Activated T-cell treated with anti-CD3 and anti-CD28 coated beads, Interleukin-2, amount 50 U/mL, for 72 hours (primary cell): Measurements from ENCODE around the gene OXT. TPM values are rescaled to one million over a fixed set of nuclear protein-coding genes. Genes with fewer than 3 reads are reported as not detected.
"Not testable (repeated sequence)": the region's sequence is repeated elsewhere in the genome, so short reads cannot be mapped to it uniquely, and the experiment has no call there.

Experiments
- ATAC-seq, 2 donors: fragments of 150-1000 bp; cut with Tn5 transposase; replicated peaks in 1 of 2; 2 replicates each; pipeline ENCODE4 v1.10.0; 2021; ENCODE audit warnings: moderate library complexity in 2 of 2, mild to moderate bottlenecking in 1 of 2
- DNase-seq, 2 donors: peaks; one replicate each; pipeline ENCODE4 v3.0.0; 2021 to 2022; ENCODE audit warnings: mixed read lengths in 1 of 2
- H3K27ac Mint-ChIP-seq: one replicate; pipeline ENCODE4 v1.8.0; 2022; ENCODE audit warnings: mild to moderate bottlenecking, moderate library complexity, mixed read lengths
- H3K27me3 Mint-ChIP-seq: one replicate; pipeline ENCODE4 v1.8.0; 2022; ENCODE audit warnings: low read depth, mixed read lengths
- H3K36me3 Mint-ChIP-seq, 2 donors: one replicate each; pipeline ENCODE4 v1.8.0; 2022; ENCODE audit warnings: mixed read lengths in 2 of 2, mild to moderate bottlenecking in 1 of 2; ENCODE audit not compliant: insufficient read depth in 2 of 2
- H3K4me1 Mint-ChIP-seq: one replicate; pipeline ENCODE4 v1.8.0; 2022; ENCODE audit warnings: low read depth, mixed read lengths
- H3K4me3 Mint-ChIP-seq, 2 donors: one replicate each; pipeline ENCODE4 v1.8.0; 2022; ENCODE audit warnings: mild to moderate bottlenecking in 2 of 2, mixed read lengths in 2 of 2, moderate library complexity in 2 of 2
- H3K9me3 Mint-ChIP-seq, 2 donors: one replicate each; pipeline ENCODE4 v1.8.0; 2022; ENCODE audit warnings: mixed read lengths in 2 of 2
- total RNA-seq, 2 donors: library from RNA; stranded (reverse); gene quantifications; one replicate each; pipeline ENCODE4 v1.2.3, GENCODE V29; 2022

Gene OXT
- 1 to 10 TPM; 1.2 to 1.8 TPM for total RNA-seq

DNA sequence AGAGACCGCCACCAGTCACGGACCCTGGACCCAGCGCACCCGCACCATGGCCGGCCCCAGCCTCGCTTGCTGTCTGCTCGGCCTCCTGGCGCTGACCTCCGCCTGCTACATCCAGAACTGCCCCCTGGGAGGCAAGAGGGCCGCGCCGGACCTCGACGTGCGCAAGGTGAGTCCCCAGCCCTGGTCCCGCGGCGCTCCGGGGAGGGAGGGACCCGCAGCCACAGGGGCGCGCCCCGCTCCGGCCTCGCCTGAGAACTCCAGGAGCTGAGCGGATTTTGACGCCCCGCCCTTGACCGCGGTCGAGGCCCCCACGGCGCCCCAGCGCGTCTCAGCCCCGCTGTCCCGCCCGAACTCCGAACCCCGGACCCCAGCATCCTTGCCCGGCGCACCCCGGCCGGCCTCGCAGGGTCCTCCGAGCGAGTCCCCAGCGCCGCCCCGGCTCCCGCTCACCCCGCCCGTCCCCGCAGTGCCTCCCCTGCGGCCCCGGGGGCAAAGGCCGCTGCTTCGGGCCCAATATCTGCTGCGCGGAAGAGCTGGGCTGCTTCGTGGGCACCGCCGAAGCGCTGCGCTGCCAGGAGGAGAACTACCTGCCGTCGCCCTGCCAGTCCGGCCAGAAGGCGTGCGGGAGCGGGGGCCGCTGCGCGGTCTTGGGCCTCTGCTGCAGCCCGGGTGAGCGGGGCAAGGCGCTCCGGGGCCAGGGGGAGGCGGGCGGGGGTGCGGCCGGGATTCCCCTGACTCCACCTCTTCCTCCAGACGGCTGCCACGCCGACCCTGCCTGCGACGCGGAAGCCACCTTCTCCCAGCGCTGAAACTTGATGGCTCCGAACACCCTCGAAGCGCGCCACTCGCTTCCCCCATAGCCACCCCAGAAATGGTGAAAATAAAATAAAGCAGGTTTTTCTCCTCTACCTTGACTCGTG, at the start of gene OXT:
TSS of gene OXT (plus strand) at position 11 of the 920 bp plus-strand sequence. CDS start at position 47, 36 bp downstream.
- ATAC-seq (peak; percentile 77 to 87), DNase-seq (peak; percentile 69 to 74)
- Mint-ChIP-seq H3K4me1 (peaks cover 30% of the 10 kb centered on the region), H3K9me3 (no peaks in the 10 kb centered on the region), H3K27me3 (no peaks in the 10 kb centered on the region), H3K4me3 (peak within 1 kb of the TSS; percentile 82 to 83), H3K36me3 (peaks cover 0 to 2% of the 10 kb centered on the region in 2 donors), H3K27ac (peak within 1 kb of the TSS; percentile 77)

DNA sequence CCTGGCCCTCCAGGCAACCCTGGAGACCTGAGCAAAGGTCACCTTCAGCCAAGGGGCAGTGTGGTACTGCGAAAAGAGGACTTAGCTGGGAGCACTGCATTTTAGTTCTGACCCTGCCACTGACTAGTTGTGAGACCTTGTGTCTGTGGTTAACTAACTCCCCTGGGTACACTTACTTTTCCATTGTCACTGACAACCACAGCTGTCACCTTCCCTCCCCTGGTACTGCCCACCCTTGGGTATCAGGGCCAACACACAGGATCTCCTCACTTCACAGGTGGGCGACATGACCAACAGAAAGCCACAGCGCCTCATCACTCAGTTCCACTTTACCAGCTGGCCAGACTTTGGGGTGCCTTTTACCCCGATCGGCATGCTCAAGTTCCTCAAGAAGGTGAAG, 49.6 kb upstream of the OXT start:
- peaks cover 48% of the 10 kb centered on the region for H3K4me1 Mint-ChIP-seq

DNA sequence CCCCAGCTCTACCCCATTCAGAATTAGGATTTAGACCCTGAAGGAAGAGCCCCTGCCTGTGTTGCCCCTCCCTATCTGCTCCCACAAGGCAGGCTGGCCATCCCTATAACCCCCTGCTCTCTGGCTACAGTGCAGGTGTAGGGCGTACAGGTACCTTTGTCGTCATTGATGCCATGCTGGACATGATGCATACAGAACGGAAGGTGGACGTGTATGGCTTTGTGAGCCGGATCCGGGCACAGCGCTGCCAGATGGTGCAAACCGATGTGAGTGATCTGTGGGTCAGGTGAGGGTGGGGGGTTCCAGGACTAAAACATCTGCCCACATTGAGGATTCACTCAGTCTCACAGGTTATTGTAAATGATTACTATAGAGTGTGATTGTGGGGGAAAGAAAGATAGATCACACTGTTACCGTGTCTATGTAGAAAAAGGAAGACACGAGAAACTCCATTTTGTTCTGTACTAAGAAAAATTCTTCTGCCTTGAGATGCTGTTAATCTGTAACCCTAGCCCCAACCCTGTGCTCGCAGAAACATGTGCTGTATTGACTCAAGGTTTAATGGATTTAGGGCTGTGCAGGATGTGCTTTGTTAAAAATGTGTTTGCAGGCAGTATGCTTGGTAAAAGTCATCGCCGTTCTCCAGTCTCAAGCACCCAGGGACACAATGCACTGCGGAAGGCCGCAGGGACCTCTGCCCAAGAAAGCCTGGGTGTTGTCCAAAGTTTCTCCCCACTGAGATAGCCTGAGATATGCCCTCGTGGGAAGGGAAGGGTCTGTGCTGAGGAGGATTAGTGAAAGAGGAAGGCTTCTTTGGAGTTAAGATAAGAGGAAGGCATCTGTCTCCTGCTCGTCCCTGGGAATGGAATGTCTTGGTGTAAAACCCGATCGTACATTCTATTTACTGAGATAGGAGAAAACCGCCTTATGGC, 48.6 kb upstream of the OXT start:
- not testable (repeated sequence) for DNase-seq, H3K27me3 Mint-ChIP-seq, H3K9me3 Mint-ChIP-seq, ATAC-seq, H3K4me3 Mint-ChIP-seq
- Mint-ChIP-seq H3K27ac (peak overlapping the region; percentile 77), H3K4me1 (peaks cover 43% of the 10 kb centered on the region), H3K36me3 (peaks cover 17 to 39% of the 10 kb centered on the region in 2 donors)

More for the DNA sequence above, 49.6 kb upstream of the OXT start:
- Mint-ChIP-seq H3K4me3 (no peak overlapping the region), H3K9me3 (no peaks in the 10 kb centered on the region), H3K27ac (peak overlapping the region; percentile 17), H3K36me3 (peaks cover 18 to 45% of the 10 kb centered on the region in 2 donors), H3K27me3 (no peaks in the 10 kb centered on the region)
- peak; percentile 49 to 52 for ATAC-seq
- DNase-seq: no peak

GRCh38 chr20:3027987-3028386, 43.4 kb upstream of the OXT start:
- no peak overlapping the region for H3K27ac Mint-ChIP-seq
- H3K4me3 Mint-ChIP-seq: no peak overlapping the region
- peaks cover 17 to 30% of the 10 kb centered on the region in 2 donors for H3K36me3 Mint-ChIP-seq

GRCh38 chr20:3031524-3032147, 39.8 kb upstream of the OXT start:
- Mint-ChIP-seq H3K4me3 (no peak overlapping the region), H3K4me1 (peaks cover 9% of the 10 kb centered on the region), H3K9me3 (no peaks in the 10 kb centered on the region), H3K27ac (no peak overlapping the region), H3K27me3 (no peaks in the 10 kb centered on the region), H3K36me3 (peaks cover 20 to 22% of the 10 kb centered on the region in 2 donors)
- peak in 1 of 2 donors; percentile 37 for DNase-seq
- ATAC-seq: peak; percentile 80 to 83

More at GRCh38 chr20:3027987-3028386, 43.4 kb upstream of the OXT start:
- no peaks in the 10 kb centered on the region for H3K9me3 Mint-ChIP-seq
- no peak for ATAC-seq
- no peak for DNase-seq
- H3K27me3 Mint-ChIP-seq: no peaks in the 10 kb centered on the region
- peaks cover 17% of the 10 kb centered on the region for H3K4me1 Mint-ChIP-seq

DNA sequence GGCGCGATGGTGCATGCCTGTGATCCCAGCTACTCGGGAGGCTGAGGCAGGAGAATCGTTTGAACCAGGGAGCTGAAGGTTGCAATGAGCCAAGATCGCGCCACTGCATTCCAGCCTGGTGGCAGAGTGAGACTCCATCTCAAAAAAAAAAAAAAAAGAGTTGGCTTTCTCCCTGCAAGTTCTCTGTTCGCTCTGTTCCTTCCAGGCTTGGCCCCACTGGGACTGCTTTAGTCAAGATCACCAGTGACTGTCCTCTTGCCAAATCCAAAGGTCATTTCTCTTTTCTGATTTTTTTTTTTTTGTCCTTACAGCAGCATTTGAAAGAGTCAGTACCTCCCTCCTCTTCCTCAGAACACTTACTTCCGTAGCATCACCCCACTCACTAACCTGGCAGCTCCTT, 38.8 kb upstream of the OXT start:
- no peaks in the 10 kb centered on the region for H3K27me3 Mint-ChIP-seq
- no peak for DNase-seq
- H3K4me1 Mint-ChIP-seq: peaks cover 6% of the 10 kb centered on the region
- H3K4me3 Mint-ChIP-seq: no peak overlapping the region
- peaks cover 15 to 18% of the 10 kb centered on the region in 2 donors for H3K36me3 Mint-ChIP-seq
- ATAC-seq: no peak
- H3K27ac Mint-ChIP-seq: no peak overlapping the region
- no peaks in the 10 kb centered on the region for H3K9me3 Mint-ChIP-seq

DNA sequence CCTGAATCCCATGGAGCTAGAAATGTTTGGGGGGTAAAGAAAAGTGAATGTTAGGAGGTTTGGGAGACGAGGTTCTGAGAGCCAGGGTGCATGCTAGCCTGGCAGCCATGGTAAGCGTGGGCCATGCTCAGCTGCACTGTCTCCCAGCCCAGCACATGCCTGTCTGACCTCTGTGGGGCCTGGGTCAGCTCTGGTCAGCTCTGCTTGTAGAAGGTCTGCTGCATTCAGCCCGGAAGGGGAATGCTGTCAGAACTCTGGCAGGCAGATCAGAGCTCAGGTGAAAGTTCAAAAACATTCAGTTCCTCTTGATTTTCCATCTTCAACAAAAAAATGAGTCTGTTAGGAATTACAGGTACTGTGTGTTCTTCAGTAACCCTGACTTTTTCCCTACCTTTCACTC, 33.8 kb upstream of the OXT start:
- no peak overlapping the region for H3K4me3 Mint-ChIP-seq
- H3K9me3 Mint-ChIP-seq: no peaks in the 10 kb centered on the region
- ATAC-seq (no peak), DNase-seq (no peak)
- H3K36me3 Mint-ChIP-seq: peaks cover 9 to 13% of the 10 kb centered on the region in 2 donors
- peaks cover 6% of the 10 kb centered on the region for H3K4me1 Mint-ChIP-seq
- no peaks in the 10 kb centered on the region for H3K27me3 Mint-ChIP-seq
- no peak overlapping the region for H3K27ac Mint-ChIP-seq

DNA sequence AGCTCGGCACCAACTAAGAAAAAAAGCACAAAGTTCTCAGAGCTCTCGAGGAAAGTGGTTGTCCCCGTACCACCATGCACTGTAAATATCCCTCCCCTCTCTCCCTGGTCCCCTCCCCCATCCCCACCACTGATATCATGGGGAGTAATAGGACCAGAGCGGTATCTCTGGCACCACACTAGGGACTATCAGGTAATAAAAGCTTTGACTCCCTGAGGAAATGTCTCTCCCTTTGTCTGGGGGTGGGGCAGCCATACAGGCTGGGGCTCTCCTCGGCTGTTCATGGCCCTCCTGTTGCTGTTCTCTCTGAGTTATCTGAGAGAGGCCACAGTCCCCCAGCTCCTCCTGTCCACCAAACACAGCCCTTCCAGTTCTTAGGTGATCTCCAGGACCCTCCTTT, 33.0 kb upstream of the OXT start:
- Mint-ChIP-seq H3K27me3 (no peaks in the 10 kb centered on the region), H3K36me3 (peaks cover 9 to 13% of the 10 kb centered on the region in 2 donors), H3K4me1 (peaks cover 6% of the 10 kb centered on the region), H3K27ac (peak overlapping the region; percentile 89), H3K9me3 (no peaks in the 10 kb centered on the region), H3K4me3 (no peak overlapping the region)
- ATAC-seq: no peak
- DNase-seq: no peak

- no peak overlapping the region for H3K4me3 Mint-ChIP-seq
Measured at GRCh38 chr20:3039426-3039825, 32.0 kb upstream of the OXT start.

DNA sequence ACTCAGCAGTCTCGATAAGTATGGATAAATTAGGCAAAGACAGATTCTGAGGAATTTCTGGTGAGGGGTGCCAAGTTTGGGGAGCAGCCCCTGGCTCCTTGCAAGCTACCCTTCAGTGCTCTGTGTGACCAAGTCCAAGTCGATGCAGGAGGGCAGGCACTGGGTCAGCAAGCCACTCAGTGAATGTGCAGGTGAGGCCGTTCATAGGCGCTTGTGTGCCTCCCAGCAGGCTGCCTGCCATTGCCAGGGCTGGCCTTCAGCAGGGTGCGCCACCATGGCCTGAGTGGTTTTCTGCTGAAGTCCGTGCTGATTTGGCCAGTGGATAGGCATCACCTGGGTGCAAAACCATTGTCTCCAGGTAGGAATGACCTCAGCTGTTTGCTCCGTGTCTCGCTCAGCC, 31.3 kb upstream of the OXT start:
- Mint-ChIP-seq H3K36me3 (peaks cover 5 to 12% of the 10 kb centered on the region in 2 donors), H3K4me3 (no peak overlapping the region), H3K27me3 (no peaks in the 10 kb centered on the region), H3K27ac (peak overlapping the region; percentile 89), H3K4me1 (peaks cover 20% of the 10 kb centered on the region), H3K9me3 (no peaks in the 10 kb centered on the region)
- DNase-seq (no peak), ATAC-seq (no peak)

More at GRCh38 chr20:3039426-3039825, 32.0 kb upstream of the OXT start:
- DNase-seq (no peak), ATAC-seq (no peak)
- Mint-ChIP-seq H3K9me3 (no peaks in the 10 kb centered on the region), H3K36me3 (peaks cover 9 to 12% of the 10 kb centered on the region in 2 donors), H3K4me1 (peaks cover 13% of the 10 kb centered on the region), H3K27ac (peak overlapping the region; percentile 89), H3K27me3 (no peaks in the 10 kb centered on the region)

- ATAC-seq (no peak), DNase-seq (no peak)
- peaks cover 10 to 12% of the 10 kb centered on the region in 2 donors for H3K36me3 Mint-ChIP-seq
- H3K4me1 Mint-ChIP-seq: peaks cover 26% of the 10 kb centered on the region
- peak overlapping the region; percentile 49 for H3K27ac Mint-ChIP-seq
- no peaks in the 10 kb centered on the region for H3K9me3 Mint-ChIP-seq
- no peaks in the 10 kb centered on the region for H3K27me3 Mint-ChIP-seq
- no peak overlapping the region for H3K4me3 Mint-ChIP-seq
Measured at GRCh38 chr20:3041854-3042409, 29.5 kb upstream of the OXT start.

DNA sequence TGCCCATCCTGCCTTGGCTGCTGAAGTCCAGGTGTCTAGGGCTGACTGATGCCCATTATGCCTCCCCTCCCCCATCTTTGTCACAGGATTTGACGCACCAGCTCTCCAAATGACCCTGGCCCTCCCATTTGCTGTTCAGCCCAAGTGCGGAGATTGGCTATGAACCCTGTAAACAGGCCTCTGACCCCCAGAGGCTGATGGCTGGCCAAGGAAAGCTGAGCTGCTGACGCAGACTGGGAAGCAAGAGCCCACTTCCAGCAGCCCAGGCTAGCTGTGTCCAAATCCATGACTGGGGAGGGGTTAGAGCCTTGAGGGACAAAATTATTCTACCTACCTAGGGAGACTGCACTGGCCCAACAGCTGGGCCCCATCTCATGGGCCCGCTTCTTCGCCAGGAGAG, 28.8 kb upstream of the OXT start:
- no peaks in the 10 kb centered on the region for H3K27me3 Mint-ChIP-seq
- H3K4me3 Mint-ChIP-seq: no peak overlapping the region
- no peak overlapping the region for H3K27ac Mint-ChIP-seq
- peaks cover 33% of the 10 kb centered on the region for H3K4me1 Mint-ChIP-seq
- no peak for ATAC-seq
- peaks cover 12 to 17% of the 10 kb centered on the region in 2 donors for H3K36me3 Mint-ChIP-seq
- no peak for DNase-seq
- H3K9me3 Mint-ChIP-seq: no peaks in the 10 kb centered on the region
